DOHH2 (cell line): ENCODE results near the gene POU2F2.

Experiments
- CTCF ChIP-seq: fragments of 200-600 bp; sonication (generic); IDR thresholded peaks from one replicate; pipeline ENCODE4 v1.5.1; 2014; ENCODE audit warnings: antibody characterized with exemption, mild to moderate bottlenecking, low read depth, low read length; ENCODE audit not compliant: poor library complexity, severe bottlenecking
- EZH2phosphoT487 ChIP-seq: fragments of 200-600 bp; sonication (generic); IDR thresholded peaks from 2 replicates; pipeline ENCODE4 v1.6.1; 2017; ENCODE audit warnings: borderline replicate concordance, mild to moderate bottlenecking, antibody characterized with exemption, low read length, moderate library complexity, mixed read lengths

- TF ChIP-seq CTCF (no peak), EZH2phosphoT487 (no peak)
These were observed 16.5 kb downstream of the POU2F2 start for GRCh38 chr19:42115705-42116104.
